HL-60 (cell line): ENCODE data around the gene ETV3.

Experiments used
- DNase-seq, 2 experiments: peaks; one replicate each; pipeline ENCODE4 v3.0.0-alpha.2; 2010 to 2020; ENCODE audit warnings: low read depth in 1 of 2, low spot score in 1 of 2
- H3K27ac ChIP-seq: fragments of 250-450 bp; sonication (Bioruptor Pico); replicated peaks from 2 replicates; pipeline ENCODE4 v1.5.1; 2020; ENCODE audit warnings: mild to moderate bottlenecking, moderate library complexity
- H3K27me3 ChIP-seq: fragments of 250-450 bp; sonication (Bioruptor Pico); 2 replicates; pipeline ENCODE4 v1.5.1; 2021; ENCODE audit warnings: mild to moderate bottlenecking, moderate library complexity; ENCODE audit not compliant: insufficient read depth, poor library complexity, severe bottlenecking
- H3K4me3 ChIP-seq: replicated peaks from 2 replicates; pipeline ENCODE4 v1.5.1; 2011; ENCODE audit warnings: mild to moderate bottlenecking, control low read depth, low read length; ENCODE audit not compliant: insufficient read depth
- CTCF ChIP-seq: IDR thresholded peaks from one replicate; pipeline ENCODE4 v1.5.1; 2011; ENCODE audit warnings: low read length, control low read depth, inconsistent platforms; ENCODE audit not compliant: insufficient read depth
- GABPA ChIP-seq: IDR thresholded peaks from 2 replicates; pipeline ENCODE4 v1.6.1; 2012; ENCODE audit warnings: low read depth
- POLR2AphosphoS5 ChIP-seq: IDR thresholded peaks from 2 replicates; pipeline ENCODE4 v1.6.1; 2012; ENCODE audit warnings: low read depth
- SPI1 ChIP-seq: IDR thresholded peaks from 2 replicates; pipeline ENCODE4 v1.6.1; 2012; ENCODE audit warnings: low read depth, mild to moderate bottlenecking, borderline replicate concordance
- TF ChIP-seq, protein P1 (sequence below): IDR thresholded peaks from 2 replicates; pipeline ENCODE4 v1.6.1; 2012; ENCODE audit warnings: low read depth; ENCODE audit not compliant: insufficient replicate concordance

The ETV3 gene

GRCh38 chr1:157135646-157136045 is 2.5 kb downstream of the ETV3 start:
- Histone ChIP-seq H3K27ac (no peak overlapping the region), H3K4me3 (no peak overlapping the region), H3K27me3 (no peaks in the 10 kb centered on the region)
- DNase-seq = no peak
- TF ChIP-seq CTCF (no peak), POLR2AphosphoS5 (no peak), GABPA (no peak), SPI1 (no peak)
- TF ChIP-seq, protein P1, sequence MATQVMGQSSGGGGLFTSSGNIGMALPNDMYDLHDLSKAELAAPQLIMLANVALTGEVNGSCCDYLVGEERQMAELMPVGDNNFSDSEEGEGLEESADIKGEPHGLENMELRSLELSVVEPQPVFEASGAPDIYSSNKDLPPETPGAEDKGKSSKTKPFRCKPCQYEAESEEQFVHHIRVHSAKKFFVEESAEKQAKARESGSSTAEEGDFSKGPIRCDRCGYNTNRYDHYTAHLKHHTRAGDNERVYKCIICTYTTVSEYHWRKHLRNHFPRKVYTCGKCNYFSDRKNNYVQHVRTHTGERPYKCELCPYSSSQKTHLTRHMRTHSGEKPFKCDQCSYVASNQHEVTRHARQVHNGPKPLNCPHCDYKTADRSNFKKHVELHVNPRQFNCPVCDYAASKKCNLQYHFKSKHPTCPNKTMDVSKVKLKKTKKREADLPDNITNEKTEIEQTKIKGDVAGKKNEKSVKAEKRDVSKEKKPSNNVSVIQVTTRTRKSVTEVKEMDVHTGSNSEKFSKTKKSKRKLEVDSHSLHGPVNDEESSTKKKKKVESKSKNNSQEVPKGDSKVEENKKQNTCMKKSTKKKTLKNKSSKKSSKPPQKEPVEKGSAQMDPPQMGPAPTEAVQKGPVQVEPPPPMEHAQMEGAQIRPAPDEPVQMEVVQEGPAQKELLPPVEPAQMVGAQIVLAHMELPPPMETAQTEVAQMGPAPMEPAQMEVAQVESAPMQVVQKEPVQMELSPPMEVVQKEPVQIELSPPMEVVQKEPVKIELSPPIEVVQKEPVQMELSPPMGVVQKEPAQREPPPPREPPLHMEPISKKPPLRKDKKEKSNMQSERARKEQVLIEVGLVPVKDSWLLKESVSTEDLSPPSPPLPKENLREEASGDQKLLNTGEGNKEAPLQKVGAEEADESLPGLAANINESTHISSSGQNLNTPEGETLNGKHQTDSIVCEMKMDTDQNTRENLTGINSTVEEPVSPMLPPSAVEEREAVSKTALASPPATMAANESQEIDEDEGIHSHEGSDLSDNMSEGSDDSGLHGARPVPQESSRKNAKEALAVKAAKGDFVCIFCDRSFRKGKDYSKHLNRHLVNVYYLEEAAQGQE = no peak

GRCh38 chr1:157135070-157135469 is 3.1 kb downstream of the ETV3 start:
- Histone ChIP-seq H3K4me3 (no peak overlapping the region), H3K27ac (no peak overlapping the region), H3K27me3 (no peaks in the 10 kb centered on the region)
- no peak for TF ChIP-seq CTCF
- no peak for TF ChIP-seq POLR2AphosphoS5
- no peak for DNase-seq

- Histone ChIP-seq H3K27me3 (no peaks in the 10 kb centered on the region), H3K4me3 (no peak overlapping the region), H3K27ac (no peak overlapping the region)
- TF ChIP-seq CTCF = no peak
- TF ChIP-seq, protein P1 = no peak
- TF ChIP-seq GABPA = no peak
- TF ChIP-seq POLR2AphosphoS5 = no peak
- no peak for DNase-seq
These were observed 3.8 kb downstream of the ETV3 start for GRCh38 chr1:157134442-157134841.

GRCh38 chr1:157133426-157133825 is 4.8 kb downstream of the ETV3 start:
- Histone ChIP-seq H3K27me3 (no peaks in the 10 kb centered on the region), H3K27ac (no peak overlapping the region), H3K4me3 (no peak overlapping the region)
- TF ChIP-seq POLR2AphosphoS5 (no peak), GABPA (no peak), SPI1 (no peak), CTCF (no peak)
- TF ChIP-seq, protein P1 = no peak
- DNase-seq = no peak
